ENCODE measurements around the gene FZD10. TPM values are rescaled to one million over a fixed set of nuclear protein-coding genes. Genes with fewer than 3 reads are reported as not detected.
A peak's percentile ranks its signal among the peaks of the same experiment; 100 is the strongest.

The FZD10 gene
- total and polyA plus RNA-seq, 2 of the 8 experiments (the other 6 are each of a cell fraction or from before 2014, with no cell fraction given): 0.11 to 0.60 TPM

GRCh38 chr12:130162745-130163460 is 639 bp downstream of the FZD10 start:
- Histone ChIP-seq H3K79me1 (ENCODE audit: low read depth, low read length) (no peaks in the 10 kb centered on the region), H3K4me3 (ENCODE audit: extremely low read depth in 1 of 4, insufficient read depth in 2 of 4, low read depth in 3 of 4, low read length in 4 of 4) (peak overlapping the region; percentile 29 to 70 (median 46)), H4K20me1 (replicated peaks in 1 of 2; ENCODE audit: control insufficient read depth in 1 of 2, insufficient read depth in 2 of 2, low read length in 2 of 2) (peaks cover 19 to 25% of the 10 kb centered on the region in 2 experiments), H4K91ac (replicated peaks; ENCODE audit: insufficient read length, low read length) (no peak overlapping the region), H3K4ac (replicated peaks; ENCODE audit: insufficient read length, low read depth, low read length) (no peak overlapping the region), H2AK5ac (ENCODE audit: low read depth, low read length) (no peak overlapping the region), H2BK20ac (ENCODE audit: low read length) (no peak overlapping the region), H4K5ac (ENCODE audit: insufficient read length, low read depth, low read length) (no peak overlapping the region), H3K27ac (ENCODE audit: low read depth, low read length) (no peak overlapping the region), H2BK5ac (ENCODE audit: low read depth, low read length) (peak overlapping the region; percentile 39; the same call in 1 of the 2 replicates), H3K9ac (replicated peaks in 1 of 4; ENCODE audit: extremely low read depth in 1 of 4, low read depth in 3 of 4, low read length in 3 of 4) (peak overlapping the region in 2 of 4 experiments; percentile 51 to 55; a peak in 1 of 7 replicates), H2AFZ (ENCODE audit: low read length) (no peak overlapping the region), H4K8ac (ENCODE audit: extremely low read depth, insufficient read depth, low read length) (peak overlapping the region; percentile 76), H2BK120ac (replicated peaks; ENCODE audit: low read depth, low read length) (no peak overlapping the region), H3K14ac (ENCODE audit: insufficient read length) (no peak overlapping the region), H3K27me3 (replicated peaks in 1 of 4; ENCODE audit: control insufficient read depth in 3 of 4, extremely low read depth in 1 of 4, insufficient read depth in 3 of 4, low read length in 3 of 4) (peaks cover 69 to 93% (median 84%) of the 10 kb centered on the region in 4 experiments), H3K36me3 (ENCODE audit: control insufficient read depth in 2 of 4, insufficient read depth in 4 of 4, low read length in 3 of 4) (peaks cover 0 to 8% (median 0%) of the 10 kb centered on the region in 4 experiments; a peak in 1 of 8 replicates), H3K23ac (ENCODE audit: insufficient read length) (no peak overlapping the region), H3K9me3 (ENCODE audit: insufficient read depth in 2 of 2, low read depth in 1 of 2, low read length in 1 of 2) (no peaks in the 10 kb centered on the region; a peak in 1 of 4 replicates), H3K56ac (replicated peaks; ENCODE audit: insufficient read length, low read depth, low read length) (no peak overlapping the region), H3K4me2 (ENCODE audit: insufficient read depth in 1 of 2, low read depth in 2 of 2, low read length in 2 of 2) (peak overlapping the region; percentile 89 to 90), H3K18ac (ENCODE audit: extremely low read depth, low read length) (peak overlapping the region; percentile 65; the same call in 1 of the 2 replicates), H2BK15ac (ENCODE audit: low read length) (no peak overlapping the region; the same call in 1 of the 2 replicates), H3K4me1 (replicated peaks in 1 of 4; ENCODE audit: control insufficient read depth in 3 of 4, insufficient read depth in 4 of 4, low read length in 3 of 4) (peaks cover 7 to 39% (median 32%) of the 10 kb centered on the region in 4 experiments), H2BK12ac (ENCODE audit: low read depth, low read length) (peak overlapping the region; percentile 90; the same call in 1 of the 2 replicates), H3K23me2 (ENCODE audit: low read depth, low read length) (peaks cover 15% of the 10 kb centered on the region; the same call in 1 of the 2 replicates), H3K79me2 (ENCODE audit: control insufficient read depth in 1 of 2, insufficient read depth in 2 of 2, low read length in 2 of 2) (no peaks in the 10 kb centered on the region)
- POLR2A ChIA-PET (ENCODE audit: partially characterized antibody): interaction anchor here (1.8 kb wide), 1 partner anchor 118 kb away, joined by 5 read pairs; no protein-coding TSS in a partner anchor
- FAIRE-seq: no peak
- WGBS, 2 experiments (ENCODE audit: extremely low coverage in 1 of 2, insufficient coverage in 1 of 2, insufficient read length in 1 of 2, insufficient replicate concordance in 2 of 2, low coverage in 1 of 2, low lambda C conversion rate in 2 of 2, missing lambda C conversion rate in 1 of 2): 6% methylated on average over 53 of the region's 78 CpGs; no CpG with 5 or more reads in 1 of the 2 experiments
- CTCF ChIA-PET (ENCODE audit: partially characterized antibody): interaction anchor here (0.8 to 1.9 kb wide), 6 partner anchors 10 to 149 kb away, joined by 3 to 5 read pairs (median 4); no protein-coding TSS in a partner anchor
- peak in 1 of 2 experiments; percentile 65 for DNase-seq (ENCODE audit: low read depth in 1 of 2, low spot score in 2 of 2)
- TF ChIP-seq ZNF274 (IDR thresholded peaks at IDR 0.05; ENCODE audit: borderline replicate concordance, extremely low read depth, low read length) (no peak), GTF2F1 (IDR thresholded peaks at IDR 0.05; ENCODE audit: borderline replicate concordance, low read depth, low read length) (no peak), RNF2 (IDR thresholded peaks at IDR 0.05; ENCODE audit: borderline replicate concordance, low read depth, low read length, missing control alignments, poor library complexity, severe bottlenecking) (peak; percentile 69), RAD21 (IDR thresholded peaks at IDR 0.05 in 1 of 2, conservative IDR thresholded peaks at IDR 0.05 in 1 of 2; ENCODE audit: low read depth in 2 of 2, low read length in 2 of 2) (no peak), POLR2AphosphoS5 (IDR thresholded peaks at IDR 0.05; ENCODE audit: low read depth, low read length) (no peak), HDAC2 (IDR thresholded peaks at IDR 0.05; ENCODE audit: borderline replicate concordance in 1 of 2, low read depth in 2 of 2, low read length in 2 of 2) (no peak)
- TF ChIP-seq, protein P1, sequence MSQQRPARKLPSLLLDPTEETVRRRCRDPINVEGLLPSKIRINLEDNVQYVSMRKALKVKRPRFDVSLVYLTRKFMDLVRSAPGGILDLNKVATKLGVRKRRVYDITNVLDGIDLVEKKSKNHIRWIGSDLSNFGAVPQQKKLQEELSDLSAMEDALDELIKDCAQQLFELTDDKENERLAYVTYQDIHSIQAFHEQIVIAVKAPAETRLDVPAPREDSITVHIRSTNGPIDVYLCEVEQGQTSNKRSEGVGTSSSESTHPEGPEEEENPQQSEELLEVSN (IDR thresholded peaks at IDR 0.05): 0 out of 2 replicates have a peak, but pooled peaks have one; percentile 8
